Measurements from ENCODE around the gene RSBN1L. TPM values are rescaled to one million over a fixed set of nuclear protein-coding genes. Genes with fewer than 3 reads are reported as not detected.

The RSBN1L gene
- polyA plus RNA-seq, 1 experiment: 14.0 TPM

DNA sequence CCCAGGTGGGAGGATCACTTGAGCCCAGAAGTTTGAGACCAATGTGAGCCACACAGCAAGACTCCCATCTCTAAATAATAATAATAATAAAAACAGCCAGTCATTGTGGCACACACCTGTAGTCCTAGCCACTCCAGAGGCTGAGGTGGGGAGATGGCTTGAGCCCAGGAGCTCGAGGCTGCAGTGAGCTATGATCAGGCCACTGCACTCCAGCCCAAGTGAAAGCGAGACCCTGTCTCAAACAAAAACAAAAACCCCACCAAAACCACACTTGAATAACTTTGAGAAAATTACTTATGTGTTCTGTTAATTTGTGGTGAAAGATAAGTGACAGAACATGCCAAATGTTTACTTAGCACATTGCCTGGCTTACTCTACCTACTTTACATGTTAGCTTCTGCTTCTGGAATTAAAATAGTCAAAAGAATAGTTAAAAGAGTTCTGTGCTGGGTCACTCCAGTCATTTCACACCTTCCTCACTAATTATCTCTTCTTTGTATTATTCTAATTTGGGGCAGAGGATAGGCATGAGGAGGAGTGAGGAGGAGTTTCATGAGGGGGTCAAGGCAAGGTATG lies 92.2 kb downstream of the RSBN1L start:
- POLR2A ChIA-PET: no interaction called here
- Histone ChIP-seq H3K4me3 (ENCODE audit: low read depth, low read length) (no peak overlapping the region), H3K9me3 (ENCODE audit: control insufficient read depth, insufficient read depth, low read length) (peaks cover 8% of the 10 kb centered on the region; the same call in 1 of the 2 replicates), H3K27ac (ENCODE audit: low read depth, low read length) (no peak overlapping the region), H3K27me3 (ENCODE audit: control insufficient read depth, insufficient read depth, low read length) (no peaks in the 10 kb centered on the region)
- no peak for DNase-seq (ENCODE audit: low read depth, low spot score)
- TF ChIP-seq, protein P1, sequence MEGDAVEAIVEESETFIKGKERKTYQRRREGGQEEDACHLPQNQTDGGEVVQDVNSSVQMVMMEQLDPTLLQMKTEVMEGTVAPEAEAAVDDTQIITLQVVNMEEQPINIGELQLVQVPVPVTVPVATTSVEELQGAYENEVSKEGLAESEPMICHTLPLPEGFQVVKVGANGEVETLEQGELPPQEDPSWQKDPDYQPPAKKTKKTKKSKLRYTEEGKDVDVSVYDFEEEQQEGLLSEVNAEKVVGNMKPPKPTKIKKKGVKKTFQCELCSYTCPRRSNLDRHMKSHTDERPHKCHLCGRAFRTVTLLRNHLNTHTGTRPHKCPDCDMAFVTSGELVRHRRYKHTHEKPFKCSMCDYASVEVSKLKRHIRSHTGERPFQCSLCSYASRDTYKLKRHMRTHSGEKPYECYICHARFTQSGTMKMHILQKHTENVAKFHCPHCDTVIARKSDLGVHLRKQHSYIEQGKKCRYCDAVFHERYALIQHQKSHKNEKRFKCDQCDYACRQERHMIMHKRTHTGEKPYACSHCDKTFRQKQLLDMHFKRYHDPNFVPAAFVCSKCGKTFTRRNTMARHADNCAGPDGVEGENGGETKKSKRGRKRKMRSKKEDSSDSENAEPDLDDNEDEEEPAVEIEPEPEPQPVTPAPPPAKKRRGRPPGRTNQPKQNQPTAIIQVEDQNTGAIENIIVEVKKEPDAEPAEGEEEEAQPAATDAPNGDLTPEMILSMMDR (IDR thresholded peaks at IDR 0.05; ENCODE audit: low read depth, low read length): no peak
- CTCF ChIA-PET: no interaction called here

DNA sequence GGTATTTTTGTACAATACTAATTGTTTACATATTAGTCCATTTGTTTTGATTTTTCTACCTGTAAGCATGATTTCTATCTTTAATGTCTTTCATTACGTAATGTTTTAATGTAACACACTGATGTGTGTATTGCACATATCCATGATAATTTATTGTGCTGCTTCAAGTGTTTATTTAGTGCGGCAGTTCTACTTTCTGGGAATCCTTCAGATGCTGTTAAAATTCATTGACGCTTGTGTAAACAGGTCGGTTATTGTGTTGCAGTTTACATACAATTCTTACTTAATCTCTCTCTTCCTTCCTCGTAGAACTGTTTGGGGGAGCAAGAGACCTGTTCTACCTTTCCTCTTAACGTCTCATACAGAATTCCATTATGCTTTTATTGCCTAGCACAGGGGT lies 95.1 kb downstream of the RSBN1L start:
- DNase-seq (ENCODE audit: low read depth, low spot score): no peak
- Histone ChIP-seq H3K4me3 (ENCODE audit: low read depth, low read length) (no peak overlapping the region), H3K9me3 (ENCODE audit: control insufficient read depth, insufficient read depth, low read length) (peaks cover under 1% of the 10 kb centered on the region; the same call in 1 of the 2 replicates), H3K27me3 (ENCODE audit: control insufficient read depth, insufficient read depth, low read length) (no peaks in the 10 kb centered on the region), H3K27ac (ENCODE audit: low read depth, low read length) (no peak overlapping the region)
- CTCF ChIA-PET: no interaction called here
- TF ChIP-seq, protein P1 (IDR thresholded peaks at IDR 0.05; ENCODE audit: low read depth, low read length): no peak
- POLR2A ChIA-PET: no interaction called here

DNA sequence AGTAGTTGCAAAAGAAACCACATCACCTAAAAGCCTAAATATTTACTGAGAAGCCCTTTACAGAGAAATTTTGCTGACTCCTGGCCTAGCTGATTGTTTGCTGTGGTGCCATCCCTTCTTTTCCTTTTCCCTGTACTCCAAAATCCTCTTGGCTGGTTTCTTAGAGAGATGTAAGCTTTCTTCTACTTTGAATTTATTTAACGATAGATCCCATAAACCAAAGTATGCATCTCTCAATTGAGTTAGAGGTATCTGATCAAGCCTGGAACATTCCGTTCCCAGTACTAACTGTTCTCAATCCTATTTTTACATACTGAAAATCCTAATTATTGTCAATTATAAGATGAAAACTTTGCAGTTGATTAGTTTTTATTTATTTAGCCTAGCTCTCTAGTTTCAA lies 95.7 kb downstream of the RSBN1L start:
- CTCF ChIA-PET: no interaction called here
- H3K27me3 ChIP-seq (ENCODE audit: control insufficient read depth, insufficient read depth, low read length): no peaks in the 10 kb centered on the region
- TF ChIP-seq, protein P1 (IDR thresholded peaks at IDR 0.05; ENCODE audit: low read depth, low read length): no peak
- POLR2A ChIA-PET: no interaction called here
- H3K9me3 ChIP-seq (ENCODE audit: control insufficient read depth, insufficient read depth, low read length): no peaks in the 10 kb centered on the region
- no peak overlapping the region for H3K4me3 ChIP-seq (ENCODE audit: low read depth, low read length)
- no peak overlapping the region for H3K27ac ChIP-seq (ENCODE audit: low read depth, low read length)
- no peak for DNase-seq (ENCODE audit: low read depth, low spot score)

DNA sequence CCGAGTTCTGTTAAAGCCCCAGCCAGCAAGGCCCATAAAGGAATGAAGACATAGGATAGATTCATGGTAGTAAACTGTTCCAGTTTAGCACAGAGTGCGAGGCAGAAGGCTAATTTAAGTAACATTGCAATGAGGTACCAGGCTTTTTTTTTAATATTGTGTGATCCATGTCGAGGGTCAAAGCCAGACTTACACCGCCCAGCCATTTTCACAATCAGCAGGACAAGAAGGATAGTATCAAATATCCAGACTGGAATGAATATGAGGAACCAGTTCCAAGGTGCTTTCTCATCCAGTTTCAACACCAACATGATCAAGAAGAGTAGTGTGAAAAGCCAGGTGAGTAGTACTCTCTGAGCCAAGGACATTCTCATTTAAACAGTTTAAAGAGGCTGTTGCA lies 97.7 kb downstream of the RSBN1L start:
- ChIA-PET CTCF (no interaction called here), POLR2A (no interaction called here)
- DNase-seq (ENCODE audit: low read depth, low spot score): no peak

DNA sequence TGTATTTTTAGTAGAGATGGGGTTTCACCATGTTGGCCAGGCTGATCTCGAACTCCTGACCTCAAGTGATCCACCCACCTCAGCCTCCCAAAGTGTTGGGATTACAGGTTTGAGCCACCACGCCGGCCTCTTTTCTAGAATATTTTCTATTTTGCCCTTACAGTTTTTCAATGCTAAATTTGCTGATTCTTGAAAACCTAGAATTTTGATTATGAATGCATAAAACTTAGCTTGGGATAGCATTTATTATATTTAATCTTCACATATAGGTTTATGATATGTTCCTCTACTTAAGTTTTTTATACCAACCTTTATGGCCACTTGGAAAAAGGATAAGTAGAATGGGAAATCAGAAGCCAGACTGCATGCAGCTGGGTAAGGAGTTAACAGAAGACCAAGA lies 99.8 kb downstream of the RSBN1L start:
- Histone ChIP-seq H3K27me3 (ENCODE audit: control insufficient read depth, insufficient read depth, low read length) (no peaks in the 10 kb centered on the region), H3K9me3 (ENCODE audit: control insufficient read depth, insufficient read depth, low read length) (no peaks in the 10 kb centered on the region; the same call in 1 of the 2 replicates), H3K4me3 (ENCODE audit: low read depth, low read length) (no peak overlapping the region), H3K27ac (ENCODE audit: low read depth, low read length) (no peak overlapping the region)
- no peak for DNase-seq (ENCODE audit: low read depth, low spot score)
- POLR2A ChIA-PET: interaction anchor here (0.6 kb wide), 1 partner anchor 102 kb away, joined by 3 read pairs; no protein-coding TSS in a partner anchor
- TF ChIP-seq, protein P1 (IDR thresholded peaks at IDR 0.05; ENCODE audit: low read depth, low read length): no peak
- CTCF ChIA-PET: interaction anchor here (1.3 kb wide), 1 partner anchor 144 kb away, joined by 4 read pairs; no protein-coding TSS in a partner anchor

More for the DNA sequence above, 97.7 kb downstream of the RSBN1L start:
- TF ChIP-seq, protein P1 (IDR thresholded peaks at IDR 0.05; ENCODE audit: low read depth, low read length): no peak
- no peak overlapping the region for H3K27ac ChIP-seq (ENCODE audit: low read depth, low read length)
- no peaks in the 10 kb centered on the region for H3K27me3 ChIP-seq (ENCODE audit: control insufficient read depth, insufficient read depth, low read length)
- H3K4me3 ChIP-seq (ENCODE audit: low read depth, low read length): no peak overlapping the region
- no peaks in the 10 kb centered on the region; the same call in 1 of the 2 replicates for H3K9me3 ChIP-seq (ENCODE audit: control insufficient read depth, insufficient read depth, low read length)

Measured in AG04450 (cell line).